K562 (cell line): Measurements from ENCODE around the gene RPL19. TPM values are rescaled to one million over a fixed set of nuclear protein-coding genes. Genes with fewer than 3 reads are reported as not detected.
A peak's percentile ranks its signal among the peaks of the same experiment; 100 is the strongest.

Experiments used
- ATAC-seq: fragments of 200-7000 bp; cut with Tn5 transposase; 3 replicates; pipeline ENCODE4 v1.9.1; 2020; ENCODE audit warnings: moderate library complexity
- BruUV-seq: library from RNA; stranded (reverse); fragments of 400-500 nt; replicated peaks from 2 replicates; lab custom pipeline; 2021; lab: Mats Ljungman, UMichigan
- CTCF ChIA-PET: fragments of 300-600 bp; formaldehyde crosslinking; extraction: SDS; loops from one replicate; lab custom pipeline; 2021; ENCODE audit warnings: low intra/inter-chr PET ratio; lab: Yijun Ruan, JAX
- POLR2A ChIA-PET: fragments of 300-600, 350-650 bp; sonication (Branson Sonifier 250); formaldehyde crosslinking; extraction: SDS; loops from one replicate; lab custom pipeline; 2021; ENCODE audit warnings: antibody characterized with exemption, inconsistent platforms; lab: Yijun Ruan, JAX
- DNase-seq, 4 experiments: peaks; one replicate each; pipeline versions ENCODE4 v3.0.0 to v3.0.0-alpha.2; 2011 to 2018; ENCODE audit warnings: low spot score in 3 of 4, mixed read lengths in 3 of 4; ENCODE audit errors: extremely low read depth in 1 of 4
- FAIRE-seq: peaks from 2 replicates; lab custom pipeline; 2011; peaks lifted over from hg19 to GRCh38; lab: Jason Lieb, UNC
- H2AFZ ChIP-seq: 2 replicates; pipeline ENCODE4 v1.6.0; 2011; ENCODE audit warnings: low read depth, low read length, control low read depth, inconsistent platforms
- H3K27ac ChIP-seq: fragments of 200-600 bp; 3 replicates; pipeline ENCODE4 v1.8.0; 2011; ENCODE audit warnings: low read depth, mild to moderate bottlenecking, control low read depth, inconsistent platforms, low read length, moderate library complexity, mixed read lengths; ENCODE audit errors: extremely low read depth
- H3K27me3 ChIP-seq, 2 experiments: fragments of 300-600 bp in 1 of 2; 2 replicates in 1 of 2; 3 replicates in 1 of 2; pipeline versions ENCODE4 v1.6.0 to v1.8.0; 2011; ENCODE audit warnings: inconsistent platforms in 2 of 2, low read length in 2 of 2, mild to moderate bottlenecking in 1 of 2, mixed read lengths in 1 of 2, moderate library complexity in 1 of 2; ENCODE audit not compliant: control insufficient read depth in 2 of 2, insufficient read depth in 2 of 2
- H3K36me3 ChIP-seq: fragments of 300-600 bp; 3 replicates; pipeline ENCODE4 v1.8.0; 2011; ENCODE audit warnings: mild to moderate bottlenecking, low read length, inconsistent platforms; ENCODE audit not compliant: control insufficient read depth, insufficient read depth
- H3K4me1 ChIP-seq, 2 experiments: fragments of 200-600 bp in 1 of 2; replicated peaks in 1 of 2; 2 replicates in 1 of 2; 3 replicates in 1 of 2; pipeline versions ENCODE4 v1.5.1 to v1.8.0; 2011; ENCODE audit warnings: inconsistent platforms in 2 of 2, low read length in 2 of 2, mild to moderate bottlenecking in 1 of 2, mixed read lengths in 1 of 2, moderate library complexity in 1 of 2; ENCODE audit not compliant: control insufficient read depth in 2 of 2, insufficient read depth in 2 of 2
- H3K4me2 ChIP-seq: 2 replicates; pipeline ENCODE4 v1.6.1; 2011; ENCODE audit warnings: low read length, control low read depth, inconsistent platforms, mixed read lengths; ENCODE audit not compliant: insufficient read depth
- H3K4me3 ChIP-seq: fragments of 200-600 bp; sonication (generic), shearing (Covaris generic); 2 replicates; pipeline ENCODE4 v1.5.1; 2016; ENCODE audit warnings: control low read depth, inconsistent platforms
- H3K79me2 ChIP-seq: fragments of 200-600 bp; 3 replicates; pipeline ENCODE4 v1.8.0; 2011; ENCODE audit warnings: low read length, inconsistent platforms; ENCODE audit not compliant: control insufficient read depth, insufficient read depth
- H3K9ac ChIP-seq, 2 experiments: 2 replicates each; pipeline versions ENCODE4 v1.6.0 to v1.6.1; 2011; ENCODE audit warnings: low read depth in 2 of 2, low read length in 2 of 2, control low read depth in 1 of 2, inconsistent platforms in 1 of 2, mild to moderate bottlenecking in 1 of 2, mixed read lengths in 1 of 2; ENCODE audit not compliant: insufficient read depth in 1 of 2
- H3K9me1 ChIP-seq: one replicate; pipeline ENCODE4 v1.6.0; 2011; ENCODE audit warnings: inconsistent platforms, mild to moderate bottlenecking, low read length, moderate library complexity; ENCODE audit not compliant: control insufficient read depth, insufficient read depth
- H3K9me3 ChIP-seq: replicated peaks from 2 replicates; pipeline ENCODE4 v1.5.1; 2011; ENCODE audit warnings: low read depth, low read length, inconsistent platforms; ENCODE audit not compliant: control insufficient read depth, insufficient read depth
- H4K20me1 ChIP-seq: replicated peaks from 2 replicates; pipeline ENCODE4 v1.6.1; 2011; ENCODE audit warnings: low read length, inconsistent platforms, mixed read lengths; ENCODE audit not compliant: control insufficient read depth, insufficient read depth
- EGR1 ChIP-seq: fragments of 450-650 bp; conservative IDR thresholded peaks from 2 replicates; pipeline ENCODE4 v1.6.1; 2017; ENCODE audit warnings: mild to moderate bottlenecking
- FOXP4 ChIP-seq: sonication (generic); formaldehyde crosslinking; IDR thresholded peaks from 2 replicates; pipeline ENCODE4 v1.8.0; 2022; ENCODE audit warnings: mild to moderate bottlenecking, missing genetic modification reagents, borderline replicate concordance
- SRSF1 ChIP-seq: fragments of 200-400 bp; formaldehyde crosslinking; IDR thresholded peaks from 2 replicates; pipeline ENCODE4 v1.6.1; 2017; ENCODE audit warnings: mild to moderate bottlenecking, low read depth, low read length, moderate library complexity
- USF2 ChIP-seq: sonication (generic); formaldehyde crosslinking; IDR thresholded peaks from 2 replicates; pipeline ENCODE4 v1.5.0; 2020; ENCODE audit warnings: missing genetic modification reagents
- WGBS: fragments of 100-300 bp; shearing (Covaris generic); methylation state at CpG from one replicate; pipeline ENCODE4 v1.1.6; 2016; ENCODE audit warnings: low coverage, mixed read lengths; ENCODE audit not compliant: insufficient coverage; ENCODE audit errors: missing lambda C conversion rate; 5-methylcytosine and 5-hydroxymethylcytosine counted together
- in situ Hi-C: fragments of 300-500 bp; cut with MboI; formaldehyde crosslinking; loops from 4 replicates; pipeline ENCODE4 v1.15.0; 2018; ENCODE audit warnings: inconsistent platforms, mixed read lengths
- intact Hi-C: fragments of 100-400 bp; cut with micrococcal nuclease; formaldehyde crosslinking; loops from 2 replicates; pipeline ENCODE4 v1.14.2; 2022
- polyA plus RNA-seq, 8 experiments: library from polyadenylated mRNA; depleted of rRNA in 4 of 8; stranded (reverse) in 5 of 8; unstranded in 3 of 8; fragments of >200 nt; fragmentation: Nextera tagmentation in 2 of 8; fragmentation: Illumina TruSeq in 1 of 8; extraction: Ambion mirVana in 2 of 8; extraction: Trizol in 1 of 8; gene quantifications; 2 replicates each; pipeline versions ENCODE4 v1.2.1 to v1.2.3, GENCODE V29; 2011 to 2014; ENCODE audit warnings: inconsistent platforms in 1 of 8, missing spikeins in 1 of 8
- total RNA-seq, 7 experiments: library from RNA; depleted of rRNA in 6 of 7; stranded (reverse); fragments of >200 nt in 6 of 7; fragmentation: Illumina TruSeq in 2 of 7; extraction: Trizol in 2 of 7; gene quantifications; 2 replicates each; pipeline versions ENCODE4 v1.2.1 to v1.2.3, GENCODE V29; 2011 to 2021; ENCODE audit warnings: low replicate concordance in 1 of 7

Gene RPL19
- total and polyA plus RNA-seq, 9 of the 15 experiments (the other 6 are each of a cell fraction or from before 2014, with no cell fraction given) = 2,263 to 4,614 (median 3,727) TPM

- TF ChIP-seq EGR1 (peak; percentile 74), USF2 (CRISPR knock-in tag) (no peak), SRSF1 (no peak), FOXP4 (CRISPR knock-in tag) (no peak)
- FAIRE-seq (peak; percentile 26), DNase-seq (no peak), ATAC-seq (peak; percentile 41; the same call in 2 of the 3 replicates)
- Histone ChIP-seq H3K27ac (no peak overlapping the region), H3K36me3 (no peaks in the 10 kb centered on the region), H4K20me1 (no peaks in the 10 kb centered on the region), H3K4me2 (no peak overlapping the region), H3K4me1 (peaks cover 0 to 32% of the 10 kb centered on the region in 2 experiments; a peak in 3 of 5 replicates), H3K79me2 (no peaks in the 10 kb centered on the region), H3K9me1 (peaks cover 4% of the 10 kb centered on the region), H3K9ac (peak overlapping the region in 1 of 2 experiments; percentile 71; a peak in 2 of 4 replicates), H3K4me3 (no peak overlapping the region), H3K9me3 (no peaks in the 10 kb centered on the region), H2AFZ (no peak overlapping the region), H3K27me3 (peaks cover 0 to 53% of the 10 kb centered on the region in 2 experiments; a peak in 2 of 5 replicates)
- BruUV-seq = no TSS peak
- in situ Hi-C loops (no loop called here), intact Hi-C loops (no loop called here)
- POLR2A ChIA-PET = interaction anchor here (0.6 to 1.2 kb wide), 4 partner anchors 9 to 211 kb away, joined by 3 to 6 read pairs (median 4); partner anchors contain the start of gene RPL19
- CTCF ChIA-PET = no interaction called here
- 32% methylated on average over 11 of the region's 11 CpGs for WGBS
These were observed 12.2 kb downstream of the RPL19 start for GRCh38 chr17:39212195-39212810.
